Tibial artery (tissue), 4 donors: Measurements from ENCODE around the gene SLC30A3.

ENCODE experiments used
- DNase-seq, 2 donors: peaks; one replicate each; pipeline ENCODE4 v3.0.0-alpha.2; 2019
- H3K27ac ChIP-seq, 2 donors: fragments of 200-600 bp; sonication (generic) in 1 of 2; 1 replicate in 1 of 2; 2 replicates in 1 of 2; pipeline ENCODE4 v1.5.1; 2018 to 2019; ENCODE audit warnings: mild to moderate bottlenecking in 1 of 2
- H3K27me3 ChIP-seq, 2 donors: fragments of 200-600 bp; sonication (generic) in 1 of 2; one replicate each; pipeline versions ENCODE4 v1.5.1 to v1.6.0; 2016 to 2019
- H3K36me3 ChIP-seq, 3 donors: fragments of 200-600 bp; sonication (generic) in 2 of 3; one replicate each; pipeline ENCODE4 v1.5.1; 2016 to 2019; ENCODE audit warnings: mild to moderate bottlenecking in 2 of 3
- H3K4me1 ChIP-seq, 4 donors: fragments of 200-600 bp; sonication (generic) in 2 of 4; 1 replicate in 3 of 4; 2 replicates in 1 of 4; pipeline ENCODE4 v1.5.1; 2016 to 2019
- H3K4me3 ChIP-seq, 2 donors: fragments of 200-600 bp; sonication (generic) in 1 of 2; 1 replicate in 1 of 2; 2 replicates in 1 of 2; pipeline ENCODE4 v1.5.1; 2018 to 2019; ENCODE audit warnings: mild to moderate bottlenecking in 2 of 2
- H3K9me3 ChIP-seq, 3 donors: fragments of 200-600 bp; sonication (generic) in 1 of 3; one replicate each; pipeline ENCODE4 v1.5.1; 2016 to 2019
- intact Hi-C: fragments of 100-400 bp; cut with DNase I; formaldehyde crosslinking; loops from one replicate; pipeline ENCODE4 v1.15.0; 2023; ENCODE audit warnings: low total_unique reads
- TF ChIP-seq, protein P1 (sequence below), 2 experiments: fragments of 200-600 bp in 1 of 2; fragments of 450-650 bp in 1 of 2; IDR thresholded peaks; one replicate each; pipeline ENCODE4 v1.5.1; 2017 to 2019; ENCODE audit warnings: antibody characterized with exemption in 2 of 2, mild to moderate bottlenecking in 1 of 2, moderate library complexity in 1 of 2

Gene SLC30A3

DNA sequence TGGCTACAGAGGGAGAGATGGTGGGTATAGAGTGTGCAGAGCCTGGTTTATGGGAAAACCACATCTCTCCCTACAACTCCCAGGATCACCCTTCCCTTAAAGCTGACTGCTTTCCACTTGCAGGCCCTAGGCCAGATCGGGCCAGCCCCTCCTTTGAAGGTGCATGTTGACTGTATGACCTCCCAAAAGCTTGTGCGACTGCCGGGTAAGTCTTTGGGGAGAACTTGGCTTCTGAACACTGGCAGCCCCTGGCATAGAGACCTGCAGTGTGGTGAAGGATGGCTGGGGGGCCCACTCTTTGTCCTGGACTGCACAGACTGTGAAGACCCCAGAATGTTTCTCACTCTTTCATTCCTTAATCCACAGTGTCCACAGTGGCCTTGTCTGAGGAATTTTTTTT is 26.2 kb downstream of the SLC30A3 start:
- H3K27ac ChIP-seq, result no peak overlapping the region
- intact Hi-C loops, result no loop called here
- no peak for DNase-seq
- H3K36me3 ChIP-seq, result peaks cover 90 to 100% (median 98%) of the 10 kb centered on the region in 3 donors
- H3K9me3 ChIP-seq, result no peaks in the 10 kb centered on the region
- H3K27me3 ChIP-seq, result no peaks in the 10 kb centered on the region
- H3K4me1 ChIP-seq, result no peaks in the 10 kb centered on the region
- H3K4me3 ChIP-seq, result no peak overlapping the region
- TF ChIP-seq, protein P1, sequence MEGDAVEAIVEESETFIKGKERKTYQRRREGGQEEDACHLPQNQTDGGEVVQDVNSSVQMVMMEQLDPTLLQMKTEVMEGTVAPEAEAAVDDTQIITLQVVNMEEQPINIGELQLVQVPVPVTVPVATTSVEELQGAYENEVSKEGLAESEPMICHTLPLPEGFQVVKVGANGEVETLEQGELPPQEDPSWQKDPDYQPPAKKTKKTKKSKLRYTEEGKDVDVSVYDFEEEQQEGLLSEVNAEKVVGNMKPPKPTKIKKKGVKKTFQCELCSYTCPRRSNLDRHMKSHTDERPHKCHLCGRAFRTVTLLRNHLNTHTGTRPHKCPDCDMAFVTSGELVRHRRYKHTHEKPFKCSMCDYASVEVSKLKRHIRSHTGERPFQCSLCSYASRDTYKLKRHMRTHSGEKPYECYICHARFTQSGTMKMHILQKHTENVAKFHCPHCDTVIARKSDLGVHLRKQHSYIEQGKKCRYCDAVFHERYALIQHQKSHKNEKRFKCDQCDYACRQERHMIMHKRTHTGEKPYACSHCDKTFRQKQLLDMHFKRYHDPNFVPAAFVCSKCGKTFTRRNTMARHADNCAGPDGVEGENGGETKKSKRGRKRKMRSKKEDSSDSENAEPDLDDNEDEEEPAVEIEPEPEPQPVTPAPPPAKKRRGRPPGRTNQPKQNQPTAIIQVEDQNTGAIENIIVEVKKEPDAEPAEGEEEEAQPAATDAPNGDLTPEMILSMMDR (IDR thresholded peaks at IDR 0.05), result no peak

GRCh38 chr2:27236136-27236535 is 26.7 kb downstream of the SLC30A3 start:
- no peaks in the 10 kb centered on the region for H3K27me3 ChIP-seq
- H3K4me3 ChIP-seq, result no peak overlapping the region
- H3K27ac ChIP-seq, result no peak overlapping the region
- H3K9me3 ChIP-seq, result no peaks in the 10 kb centered on the region
- peaks cover 91 to 100% (median 98%) of the 10 kb centered on the region in 3 donors for H3K36me3 ChIP-seq
- TF ChIP-seq, protein P1 (IDR thresholded peaks at IDR 0.05), result no peak
- H3K4me1 ChIP-seq, result no peaks in the 10 kb centered on the region
- intact Hi-C loops, result no loop called here
- no peak for DNase-seq

DNA sequence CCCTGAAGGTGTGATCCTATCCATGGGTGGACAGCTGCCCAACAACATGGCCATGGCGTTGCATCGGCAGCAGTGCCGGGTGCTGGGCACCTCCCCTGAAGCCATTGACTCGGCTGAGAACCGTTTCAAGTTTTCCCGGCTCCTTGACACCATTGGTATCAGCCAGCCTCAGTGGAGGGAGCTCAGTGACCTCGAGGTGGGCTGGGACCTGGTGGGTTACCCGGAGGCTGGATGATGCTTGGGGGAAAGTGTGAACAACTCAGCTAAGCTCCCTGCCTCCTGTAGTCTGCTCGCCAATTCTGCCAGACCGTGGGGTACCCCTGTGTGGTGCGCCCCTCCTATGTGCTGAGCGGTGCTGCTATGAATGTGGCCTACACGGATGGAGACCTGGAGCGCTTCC is 29.5 kb downstream of the SLC30A3 start:
- intact Hi-C loops, result no loop called here
- DNase-seq, result no peak
- Histone ChIP-seq H3K4me1 (no peaks in the 10 kb centered on the region), H3K36me3 (peaks cover 88 to 100% (median 90%) of the 10 kb centered on the region in 3 donors), H3K9me3 (no peaks in the 10 kb centered on the region), H3K27ac (no peak overlapping the region), H3K27me3 (no peaks in the 10 kb centered on the region), H3K4me3 (no peak overlapping the region)
- TF ChIP-seq, protein P1 (IDR thresholded peaks at IDR 0.05), result no peak

DNA sequence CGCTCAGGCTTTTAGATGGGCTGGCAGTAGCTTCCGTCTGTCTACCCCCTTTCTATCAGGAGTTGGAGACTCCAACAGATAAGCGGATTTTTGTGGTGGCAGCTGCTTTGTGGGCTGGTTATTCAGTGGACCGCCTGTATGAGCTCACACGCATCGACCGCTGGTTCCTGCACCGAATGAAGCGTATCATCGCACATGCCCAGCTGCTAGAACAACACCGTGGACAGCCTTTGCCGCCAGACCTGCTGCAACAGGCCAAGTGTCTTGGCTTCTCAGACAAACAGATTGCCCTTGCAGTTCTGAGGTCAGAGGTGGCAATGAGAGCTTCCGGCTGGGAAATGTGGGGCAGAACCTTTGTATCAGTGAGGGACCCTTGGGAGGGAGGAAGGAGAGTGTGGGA is 30.9 kb downstream of the SLC30A3 start:
- intact Hi-C loops, result no loop called here
- H3K4me1 ChIP-seq, result no peaks in the 10 kb centered on the region
- no peak for DNase-seq
- H3K9me3 ChIP-seq, result no peaks in the 10 kb centered on the region
- peaks cover 86 to 100% (median 88%) of the 10 kb centered on the region in 3 donors for H3K36me3 ChIP-seq
- TF ChIP-seq, protein P1 (IDR thresholded peaks at IDR 0.05), result no peak
- H3K4me3 ChIP-seq, result no peak overlapping the region
- no peaks in the 10 kb centered on the region for H3K27me3 ChIP-seq
- no peak overlapping the region for H3K27ac ChIP-seq

DNA sequence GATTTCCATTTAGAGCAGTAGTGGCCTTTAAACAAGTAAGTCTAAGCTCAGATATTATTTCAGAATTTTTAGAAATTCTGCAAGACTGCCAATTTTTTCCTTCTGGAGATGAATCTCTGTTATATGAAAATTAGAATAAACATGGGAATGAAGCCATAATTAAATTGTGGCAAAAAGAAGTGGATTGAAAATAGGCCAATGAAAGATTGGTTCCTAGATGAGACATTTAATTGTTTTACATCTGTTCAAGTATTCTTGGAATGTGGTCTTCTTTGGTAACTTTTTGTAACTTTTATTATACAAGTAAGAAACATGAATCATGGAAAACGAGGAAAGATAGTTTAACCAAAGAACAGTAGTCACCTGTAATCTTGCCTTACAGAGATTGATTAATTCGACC is 35.3 kb downstream of the SLC30A3 start:
- DNase-seq, result no peak
- H3K27ac ChIP-seq, result no peak overlapping the region
- H3K9me3 ChIP-seq, result no peaks in the 10 kb centered on the region
- no peaks in the 10 kb centered on the region for H3K27me3 ChIP-seq
- intact Hi-C loops, result no loop called here
- H3K4me1 ChIP-seq, result no peaks in the 10 kb centered on the region
- peaks cover 80 to 100% (median 84%) of the 10 kb centered on the region in 3 donors for H3K36me3 ChIP-seq
- TF ChIP-seq, protein P1 (IDR thresholded peaks at IDR 0.05), result no peak
- H3K4me3 ChIP-seq, result no peak overlapping the region

GRCh38 chr2:27225526-27225925 is 37.3 kb downstream of the SLC30A3 start:
- no peaks in the 10 kb centered on the region for H3K27me3 ChIP-seq
- no peak overlapping the region for H3K27ac ChIP-seq
- peaks cover 68 to 97% (median 75%) of the 10 kb centered on the region in 3 donors for H3K36me3 ChIP-seq
- intact Hi-C loops, result no loop called here
- no peak for DNase-seq
- no peaks in the 10 kb centered on the region for H3K9me3 ChIP-seq
- no peak overlapping the region for H3K4me3 ChIP-seq
- TF ChIP-seq, protein P1 (IDR thresholded peaks at IDR 0.05), result no peak
- no peaks in the 10 kb centered on the region for H3K4me1 ChIP-seq
